Measurements from ENCODE around the gene MIA2. TPM values are rescaled to one million over a fixed set of nuclear protein-coding genes. Genes with fewer than 3 reads are reported as not detected.
"Not testable (repeated sequence)": the region's sequence is repeated elsewhere in the genome, so short reads cannot be mapped to it uniquely, and the experiment has no call there.

MIA2 gene
- total RNA-seq, 1 donor from 2014 or later = 12.7 TPM

GRCh38 chr14:39203659-39204606, 29.8 kb upstream of the MIA2 start:
- no peak for TF ChIP-seq CTCF (conservative IDR thresholded peaks at IDR 0.05)

GRCh38 chr14:39207430-39207829, 26.3 kb upstream of the MIA2 start:
- H3K27me3 Mint-ChIP-seq (ENCODE audit: low read depth) = not testable (repeated sequence)
- peaks cover 14% of the 10 kb centered on the region for H3K4me1 Mint-ChIP-seq

More at GRCh38 chr14:39203659-39204606, 29.8 kb upstream of the MIA2 start:
- Mint-ChIP-seq H3K4me1 (peaks cover 14% of the 10 kb centered on the region), H3K27me3 (ENCODE audit: low read depth) (no peaks in the 10 kb centered on the region), H3K27ac (ENCODE audit: unreplicated experiment) (peak overlapping the region; percentile 85), H3K9me3 (no peaks in the 10 kb centered on the region), H3K4me3 (no peak overlapping the region), H3K36me3 (ENCODE audit: low read depth) (no peaks in the 10 kb centered on the region)
- no peak for DNase-seq (ENCODE audit: low read depth, low spot score)

GRCh38 chr14:39211109-39211741, 22.5 kb upstream of the MIA2 start:
- Mint-ChIP-seq H3K4me3 (no peak overlapping the region), H3K36me3 (ENCODE audit: low read depth) (no peaks in the 10 kb centered on the region), H3K27ac (ENCODE audit: unreplicated experiment) (no peak overlapping the region), H3K27me3 (ENCODE audit: low read depth) (no peaks in the 10 kb centered on the region), H3K9me3 (no peaks in the 10 kb centered on the region), H3K4me1 (no peaks in the 10 kb centered on the region)
- no peak for TF ChIP-seq CTCF (conservative IDR thresholded peaks at IDR 0.05)
- no peak for DNase-seq (ENCODE audit: low read depth, low spot score)

More at GRCh38 chr14:39207430-39207829, 26.3 kb upstream of the MIA2 start:
- H3K27ac Mint-ChIP-seq (ENCODE audit: unreplicated experiment); H3K36me3 Mint-ChIP-seq (ENCODE audit: low read depth); H3K4me3 Mint-ChIP-seq; H3K9me3 Mint-ChIP-seq; DNase-seq (ENCODE audit: low read depth, low spot score): not testable (repeated sequence)

DNA sequence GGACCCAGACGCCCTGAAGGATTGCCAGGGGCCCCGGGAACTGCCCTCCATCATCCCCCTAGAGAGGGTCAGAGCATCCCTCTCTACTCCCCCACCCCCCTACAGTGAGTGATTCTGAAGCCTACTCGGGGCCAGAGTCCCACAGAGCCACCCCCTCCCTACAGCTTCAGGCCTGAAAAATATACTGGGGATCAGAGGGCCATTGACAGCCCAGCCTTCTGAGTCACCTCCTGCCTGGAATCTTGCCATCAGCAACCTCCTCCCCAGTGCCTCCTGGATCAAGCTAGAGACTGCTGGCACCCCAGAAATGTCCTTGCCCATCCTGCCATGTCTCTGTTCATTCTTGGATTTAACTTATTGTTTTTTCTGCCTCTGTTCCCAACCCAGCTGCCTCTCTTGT, 21.7 kb upstream of the MIA2 start:
- H3K9me3 Mint-ChIP-seq = no peaks in the 10 kb centered on the region
- TF ChIP-seq CTCF (conservative IDR thresholded peaks at IDR 0.05) = no peak
- no peak for DNase-seq (ENCODE audit: low read depth, low spot score)
- no peak overlapping the region for H3K4me3 Mint-ChIP-seq
- no peaks in the 10 kb centered on the region for H3K27me3 Mint-ChIP-seq (ENCODE audit: low read depth)
- no peaks in the 10 kb centered on the region for H3K36me3 Mint-ChIP-seq (ENCODE audit: low read depth)
- no peak overlapping the region for H3K27ac Mint-ChIP-seq (ENCODE audit: unreplicated experiment)
- H3K4me1 Mint-ChIP-seq = no peaks in the 10 kb centered on the region

DNA sequence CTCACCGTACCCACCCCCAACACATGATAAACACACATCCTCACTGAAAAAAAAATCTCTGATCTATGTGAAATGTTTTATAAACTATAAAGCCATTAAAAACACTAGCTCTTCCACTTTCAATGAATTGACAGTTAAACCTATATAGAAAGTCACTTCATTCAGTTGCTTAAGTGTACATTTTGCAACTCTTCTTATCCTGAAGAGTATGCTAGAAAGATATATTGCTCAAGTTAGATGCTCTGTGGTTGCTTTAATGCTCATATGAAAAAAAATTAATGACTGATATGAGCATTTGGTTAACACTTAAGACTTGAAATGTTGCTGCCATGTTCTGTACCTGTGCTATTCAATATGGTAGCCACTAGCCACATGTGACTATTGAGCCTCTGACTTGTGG, 21.0 kb upstream of the MIA2 start:
- no peak overlapping the region for H3K27ac Mint-ChIP-seq (ENCODE audit: unreplicated experiment)
- no peak for TF ChIP-seq CTCF (conservative IDR thresholded peaks at IDR 0.05)
- H3K9me3 Mint-ChIP-seq = no peaks in the 10 kb centered on the region
- H3K4me3 Mint-ChIP-seq = no peak overlapping the region
- no peaks in the 10 kb centered on the region for H3K4me1 Mint-ChIP-seq
- H3K27me3 Mint-ChIP-seq (ENCODE audit: low read depth) = no peaks in the 10 kb centered on the region
- H3K36me3 Mint-ChIP-seq (ENCODE audit: low read depth) = no peaks in the 10 kb centered on the region
- DNase-seq (ENCODE audit: low read depth, low spot score) = no peak

Measured in neural crest cell (in vitro differentiated cells).